CD14-positive monocyte (primary cell): ENCODE measurements around the gene PTPRN2. TPM values are rescaled to one million over a fixed set of nuclear protein-coding genes. Genes with fewer than 3 reads are reported as not detected.

Experiments used
- DNase-seq, 3 donors: peaks; one replicate each; pipeline ENCODE4 v3.0.0-alpha.2; 2011 to 2022
- H2AFZ ChIP-seq: 2 replicates; pipeline ENCODE4 v1.6.0; 2012; ENCODE audit warnings: mild to moderate bottlenecking, low read depth, low read length, inconsistent platforms; ENCODE audit not compliant: insufficient read depth, poor library complexity, severe bottlenecking
- H3K27ac ChIP-seq, 2 donors: 1 replicate in 1 of 2; 2 replicates in 1 of 2; pipeline ENCODE4 v1.5.1; 2012 to 2013; ENCODE audit warnings: low read length in 2 of 2, control low read depth in 1 of 2, inconsistent platforms in 1 of 2, low read depth in 1 of 2, mild to moderate bottlenecking in 1 of 2
- H3K27me3 ChIP-seq, 2 donors: one replicate each; pipeline versions ENCODE4 v1.6.0 to v1.6.1; 2011 to 2013; ENCODE audit warnings: low read length in 2 of 2; ENCODE audit not compliant: control insufficient read depth in 2 of 2, insufficient read depth in 2 of 2
- H3K36me3 ChIP-seq, 2 donors: replicated peaks in 1 of 2; 1 replicate in 1 of 2; 2 replicates in 1 of 2; pipeline versions ENCODE4 v1.5.1 to v1.6.1; 2012 to 2013; ENCODE audit warnings: low read length in 2 of 2, control low read depth in 1 of 2, inconsistent platforms in 1 of 2, mild to moderate bottlenecking in 1 of 2; ENCODE audit not compliant: insufficient read depth in 2 of 2, control insufficient read depth in 1 of 2
- H3K4me1 ChIP-seq, 2 donors: 1 replicate in 1 of 2; 2 replicates in 1 of 2; pipeline versions ENCODE4 v1.5.1 to v1.6.1; 2012 to 2013; ENCODE audit warnings: low read length in 2 of 2, control low read depth in 1 of 2, inconsistent platforms in 1 of 2, mild to moderate bottlenecking in 1 of 2, moderate library complexity in 1 of 2; ENCODE audit not compliant: insufficient read depth in 2 of 2, control insufficient read depth in 1 of 2
- H3K4me2 ChIP-seq: replicated peaks from 2 replicates; pipeline ENCODE3; 2012; ENCODE audit warnings: low read length, moderate library complexity, mild to moderate bottlenecking; ENCODE audit not compliant: poor library complexity, severe bottlenecking; ENCODE audit errors: extremely low read depth
- H3K4me3 ChIP-seq, 3 experiments: fragments of 200-600 bp in 1 of 3; sonication (generic) in 1 of 3; replicated peaks in 1 of 3; 1 replicate in 2 of 3; 2 replicates in 1 of 3; pipeline ENCODE4 v1.5.1; 2011 to 2013; ENCODE audit warnings: low read length in 3 of 3, mild to moderate bottlenecking in 3 of 3, control low read depth in 2 of 3, low read depth in 2 of 3, inconsistent platforms in 1 of 3, moderate library complexity in 1 of 3
- H3K79me2 ChIP-seq: 2 replicates; pipeline ENCODE4 v1.6.0; 2012; ENCODE audit warnings: mild to moderate bottlenecking, control low read depth, inconsistent platforms, low read length, moderate library complexity; ENCODE audit not compliant: insufficient read depth
- H3K9ac ChIP-seq: 2 replicates; pipeline ENCODE4 v1.6.0; 2017; ENCODE audit warnings: low read length, mild to moderate bottlenecking; ENCODE audit not compliant: insufficient read depth, poor library complexity, severe bottlenecking
- H3K9me3 ChIP-seq, 2 donors: replicated peaks in 1 of 2; 1 replicate in 1 of 2; 2 replicates in 1 of 2; pipeline versions ENCODE4 v1.5.1 to v1.6.1; 2012 to 2013; ENCODE audit warnings: low read length in 2 of 2, control low read depth in 1 of 2; ENCODE audit not compliant: control insufficient read depth in 1 of 2, insufficient read depth in 1 of 2
- H4K20me1 ChIP-seq: 2 replicates; pipeline ENCODE4 v1.6.0; 2012; ENCODE audit warnings: mild to moderate bottlenecking, low read length, control low read depth, moderate library complexity; ENCODE audit not compliant: insufficient read depth
- H3K27ac Mint-ChIP-seq, 7 donors: one replicate each; pipeline ENCODE4 v1.8.0; 2020; ENCODE audit warnings: mild to moderate bottlenecking in 7 of 7, mixed read lengths in 7 of 7, moderate library complexity in 6 of 7, inconsistent platforms in 2 of 7
- H3K27me3 Mint-ChIP-seq, 3 donors: one replicate each; pipeline ENCODE4 v1.8.0; 2021 to 2022; ENCODE audit warnings: low read depth in 3 of 3, mild to moderate bottlenecking in 3 of 3, mixed read lengths in 3 of 3, moderate library complexity in 3 of 3, inconsistent platforms in 1 of 3
- H3K36me3 Mint-ChIP-seq, 2 donors: one replicate each; pipeline ENCODE4 v1.8.0; 2020; ENCODE audit warnings: mixed read lengths in 2 of 2, inconsistent platforms in 1 of 2, mild to moderate bottlenecking in 1 of 2
- H3K4me1 Mint-ChIP-seq: one replicate; pipeline ENCODE4 v1.8.0; 2020; ENCODE audit warnings: mild to moderate bottlenecking, mixed read lengths
- H3K4me3 Mint-ChIP-seq, 2 donors: one replicate each; pipeline ENCODE4 v1.8.0; 2020; ENCODE audit warnings: mild to moderate bottlenecking in 2 of 2, mixed read lengths in 2 of 2, moderate library complexity in 1 of 2
- H3K9me3 Mint-ChIP-seq, 7 donors: one replicate each; pipeline ENCODE4 v1.8.0; 2020 to 2022; ENCODE audit warnings: mixed read lengths in 7 of 7, mild to moderate bottlenecking in 6 of 7, moderate library complexity in 6 of 7, inconsistent platforms in 2 of 7
- CTCF ChIP-seq: fragments of 200-600 bp; IDR thresholded peaks from one replicate; pipeline ENCODE4 v1.8.0; 2022; ENCODE audit warnings: antibody characterized with exemption, mild to moderate bottlenecking
- WGBS: methylation state at CpG from one replicate; pipeline ENCODE4 v1.1.5; 2013; ENCODE audit warnings: missing lambda C conversion rate; ENCODE audit not compliant: insufficient coverage; 5-methylcytosine and 5-hydroxymethylcytosine counted together
- intact Hi-C, 2 donors: fragments of 100-400 bp; cut with micrococcal nuclease; formaldehyde crosslinking; loops; one replicate each; pipeline versions ENCODE4 v1.15.0 to v1.15.1; 2023
- polyA plus RNA-seq, 3 donors: library from polyadenylated mRNA; depleted of rRNA in 1 of 3; unstranded in 2 of 3; stranded (reverse) in 1 of 3; fragments of 300-500 nt in 2 of 3; fragments of >200 nt in 1 of 3; fragmentation: Illumina TruSeq in 2 of 3; gene quantifications; 1 replicate in 2 of 3; 2 replicates in 1 of 3; pipeline ENCODE4 v1.2.3, GENCODE V29; 2012 to 2021

Gene PTPRN2
- polyA plus RNA-seq, 3 donors, result 0.25 to 1.4 (median 0.97) TPM

GRCh38 chr7:157650801-157651200 lies 936.8 kb downstream of the PTPRN2 start:
- TF ChIP-seq CTCF, result no peak
- Histone ChIP-seq H3K9me3 (no peaks in the 10 kb centered on the region), H2AFZ (no peak overlapping the region), H3K4me2 (no peak overlapping the region), H3K79me2 (no peaks in the 10 kb centered on the region), H3K27ac (no peak overlapping the region), H3K36me3 (no peaks in the 10 kb centered on the region), H4K20me1 (no peaks in the 10 kb centered on the region), H3K9ac (no peak overlapping the region), H3K4me1 (no peaks in the 10 kb centered on the region), H3K4me3 (no peak overlapping the region), H3K27me3 (no peaks in the 10 kb centered on the region)
- no peak overlapping the region for H3K27ac Mint-ChIP-seq
- no peak overlapping the region for H3K4me3 Mint-ChIP-seq
- no peaks in the 10 kb centered on the region for H3K4me1 Mint-ChIP-seq
- no peaks in the 10 kb centered on the region for H3K36me3 Mint-ChIP-seq
- no peak for DNase-seq
- intact Hi-C loops, result no loop called here
- peaks cover 0 to 4% (median 0%) of the 10 kb centered on the region in 3 donors for H3K27me3 Mint-ChIP-seq
- peaks cover 0 to 2% (median 0%) of the 10 kb centered on the region in 7 donors for H3K9me3 Mint-ChIP-seq
- 95% methylated on average over 19 of the region's 19 CpGs for WGBS

- H3K27me3 Mint-ChIP-seq, result peaks cover 0 to 4% (median 0%) of the 10 kb centered on the region in 3 donors
- Histone ChIP-seq H3K9me3 (no peaks in the 10 kb centered on the region), H3K79me2 (no peaks in the 10 kb centered on the region), H3K9ac (no peak overlapping the region), H3K4me2 (no peak overlapping the region), H3K4me3 (no peak overlapping the region), H3K27me3 (no peaks in the 10 kb centered on the region), H3K36me3 (no peaks in the 10 kb centered on the region), H4K20me1 (no peaks in the 10 kb centered on the region), H2AFZ (no peak overlapping the region), H3K4me1 (no peaks in the 10 kb centered on the region), H3K27ac (no peak overlapping the region)
- no peak overlapping the region for H3K4me3 Mint-ChIP-seq
- no peak overlapping the region for H3K27ac Mint-ChIP-seq
- WGBS, result 94% methylated on average over 25 of the region's 25 CpGs
- H3K4me1 Mint-ChIP-seq, result no peaks in the 10 kb centered on the region
- intact Hi-C loops, result no loop called here
- no peak for TF ChIP-seq CTCF
- DNase-seq, result no peak
- H3K36me3 Mint-ChIP-seq, result no peaks in the 10 kb centered on the region
- peaks cover 0 to 2% (median 0%) of the 10 kb centered on the region in 7 donors for H3K9me3 Mint-ChIP-seq
These were observed 937.4 kb downstream of the PTPRN2 start for GRCh38 chr7:157650131-157650631.
